Heart left ventricle (tissue), 13 donors: ENCODE data around the gene TM4SF5.

Experiments used
- POLR2A ChIP-seq, 2 donors: fragments of 450-650 bp; IDR thresholded peaks; one replicate each; pipeline ENCODE4 v1.6.1; 2017; ENCODE audit warnings: antibody characterized with exemption in 2 of 2, mild to moderate bottlenecking in 2 of 2, moderate library complexity in 2 of 2
- TF ChIP-seq, protein P1 (sequence below), 12 donors: fragments of 200-600 bp; sonication (generic) in 4 of 12; IDR thresholded peaks; one replicate each; pipeline versions ENCODE4 v1.5.0 to v1.8.0; 2018 to 2022; ENCODE audit warnings: antibody characterized with exemption in 12 of 12, mild to moderate bottlenecking in 5 of 12
- donor health status: ischemic (EF 13 %, LVEDD 7.1; RV severe dilation, severe dysfunction).
- donor health status: DM: no; HTN: yes; CAD: no.
- donor health status: DM: no; HTN: no; CAD: no.
- donor health status: ischemic (EF 25% LVEDD 6.9; RV normal size, moderate dysfunction).
- donor health status: ischemic (EF 25% LVEDD 5.7; RV mildly dilated, moderate dysfunction).
- donor health status: ischemic (EF 35%, LVEDD 5.7; RV mildly dilated, moderate dysfunction).
- donor health status: nonischemic (EF 11% LVEDD 7.7; RV severe dilation, severe dysfunction).
- donor health status: DM: yes; HTN: yes; CAD: no.
- donor health status: PGD.
- donor health status: ischemic (EF 29% LVEDD 5.4; RV normal size, mild dysfunction).
- donor health status: nonischemic (EF 23%, LVEDD 6.1; RV moderate dilation, normal function).

DNA sequence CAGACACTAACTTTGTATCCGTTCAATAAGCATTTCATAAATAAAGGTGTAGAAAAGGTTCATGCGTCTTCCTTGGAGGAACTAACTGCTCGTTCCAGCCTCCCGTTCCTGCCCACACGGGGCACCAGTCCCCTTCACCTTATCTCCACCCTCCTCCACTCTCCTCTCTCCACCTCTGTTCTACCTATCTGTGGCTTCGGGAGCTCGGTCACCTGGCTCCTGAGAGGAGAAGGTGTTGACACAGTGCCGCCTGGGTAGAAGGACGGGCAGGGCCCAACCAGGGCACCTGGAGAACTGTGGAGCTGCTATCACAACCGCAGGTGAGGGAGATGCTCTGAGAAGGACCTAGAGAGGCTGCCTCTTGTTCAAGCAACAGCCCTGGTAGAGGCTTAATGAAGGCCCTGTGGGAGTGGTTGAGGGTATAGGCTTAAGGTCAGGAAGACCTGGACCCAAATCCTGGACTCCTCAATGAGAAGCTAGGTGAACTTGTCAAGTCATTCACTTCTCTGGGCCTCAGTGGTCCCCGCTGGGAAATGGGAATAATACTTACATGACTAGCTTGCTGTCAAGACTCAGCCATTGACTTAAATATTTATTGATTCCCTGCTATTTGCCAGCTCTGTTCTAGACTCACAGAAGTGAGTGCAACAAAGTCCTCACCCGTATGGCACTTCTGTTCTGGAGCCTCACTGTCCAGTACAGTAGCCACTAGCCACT, 51.8 kb downstream of the TM4SF5 start:
- TF ChIP-seq, protein P1, sequence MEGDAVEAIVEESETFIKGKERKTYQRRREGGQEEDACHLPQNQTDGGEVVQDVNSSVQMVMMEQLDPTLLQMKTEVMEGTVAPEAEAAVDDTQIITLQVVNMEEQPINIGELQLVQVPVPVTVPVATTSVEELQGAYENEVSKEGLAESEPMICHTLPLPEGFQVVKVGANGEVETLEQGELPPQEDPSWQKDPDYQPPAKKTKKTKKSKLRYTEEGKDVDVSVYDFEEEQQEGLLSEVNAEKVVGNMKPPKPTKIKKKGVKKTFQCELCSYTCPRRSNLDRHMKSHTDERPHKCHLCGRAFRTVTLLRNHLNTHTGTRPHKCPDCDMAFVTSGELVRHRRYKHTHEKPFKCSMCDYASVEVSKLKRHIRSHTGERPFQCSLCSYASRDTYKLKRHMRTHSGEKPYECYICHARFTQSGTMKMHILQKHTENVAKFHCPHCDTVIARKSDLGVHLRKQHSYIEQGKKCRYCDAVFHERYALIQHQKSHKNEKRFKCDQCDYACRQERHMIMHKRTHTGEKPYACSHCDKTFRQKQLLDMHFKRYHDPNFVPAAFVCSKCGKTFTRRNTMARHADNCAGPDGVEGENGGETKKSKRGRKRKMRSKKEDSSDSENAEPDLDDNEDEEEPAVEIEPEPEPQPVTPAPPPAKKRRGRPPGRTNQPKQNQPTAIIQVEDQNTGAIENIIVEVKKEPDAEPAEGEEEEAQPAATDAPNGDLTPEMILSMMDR (IDR thresholded peaks at IDR 0.05) = no peak
- TF ChIP-seq POLR2A (IDR thresholded peaks at IDR 0.05) = no peak
